C4-2B (cell line): ENCODE results near the gene SPTBN5.

Experiments
- ZFX ChIP-seq: fragments of 450-650 bp; IDR thresholded peaks from 2 replicates; pipeline ENCODE4 v1.6.1; 2017
- TF ChIP-seq, protein P1 (sequence below): fragments of 450-650 bp; conservative IDR thresholded peaks from 2 replicates; pipeline ENCODE4 v1.5.1; 2017; ENCODE audit warnings: mild to moderate bottlenecking

DNA sequence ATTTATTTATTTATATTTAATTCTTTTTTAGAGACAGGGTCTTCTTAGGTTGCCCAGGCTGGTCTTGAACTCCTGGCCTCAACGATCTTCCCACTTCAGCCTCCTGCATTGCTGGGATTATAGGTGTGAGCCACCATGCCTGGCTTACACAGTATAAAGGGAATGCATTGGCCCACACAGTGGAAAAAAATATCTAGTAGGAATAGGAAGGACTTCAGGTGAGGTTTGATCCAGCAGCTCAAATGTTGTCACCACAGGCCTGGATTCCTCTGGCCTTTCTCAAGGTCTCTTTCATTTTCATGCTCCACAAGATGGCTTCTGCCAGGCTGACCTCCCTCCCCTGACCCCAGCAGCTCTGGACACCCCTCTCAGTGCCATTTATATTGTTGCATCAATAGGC, 2.1 kb upstream of the SPTBN5 start:
- TF ChIP-seq, protein P1, sequence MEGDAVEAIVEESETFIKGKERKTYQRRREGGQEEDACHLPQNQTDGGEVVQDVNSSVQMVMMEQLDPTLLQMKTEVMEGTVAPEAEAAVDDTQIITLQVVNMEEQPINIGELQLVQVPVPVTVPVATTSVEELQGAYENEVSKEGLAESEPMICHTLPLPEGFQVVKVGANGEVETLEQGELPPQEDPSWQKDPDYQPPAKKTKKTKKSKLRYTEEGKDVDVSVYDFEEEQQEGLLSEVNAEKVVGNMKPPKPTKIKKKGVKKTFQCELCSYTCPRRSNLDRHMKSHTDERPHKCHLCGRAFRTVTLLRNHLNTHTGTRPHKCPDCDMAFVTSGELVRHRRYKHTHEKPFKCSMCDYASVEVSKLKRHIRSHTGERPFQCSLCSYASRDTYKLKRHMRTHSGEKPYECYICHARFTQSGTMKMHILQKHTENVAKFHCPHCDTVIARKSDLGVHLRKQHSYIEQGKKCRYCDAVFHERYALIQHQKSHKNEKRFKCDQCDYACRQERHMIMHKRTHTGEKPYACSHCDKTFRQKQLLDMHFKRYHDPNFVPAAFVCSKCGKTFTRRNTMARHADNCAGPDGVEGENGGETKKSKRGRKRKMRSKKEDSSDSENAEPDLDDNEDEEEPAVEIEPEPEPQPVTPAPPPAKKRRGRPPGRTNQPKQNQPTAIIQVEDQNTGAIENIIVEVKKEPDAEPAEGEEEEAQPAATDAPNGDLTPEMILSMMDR, result no peak
- no peak for TF ChIP-seq ZFX
